ENCODE data around the gene MALT1. TPM values are rescaled to one million over a fixed set of nuclear protein-coding genes. Genes with fewer than 3 reads are reported as not detected.

Gene MALT1
- total RNA-seq, 1 experiment from 2014 or later = 24.2 TPM

DNA sequence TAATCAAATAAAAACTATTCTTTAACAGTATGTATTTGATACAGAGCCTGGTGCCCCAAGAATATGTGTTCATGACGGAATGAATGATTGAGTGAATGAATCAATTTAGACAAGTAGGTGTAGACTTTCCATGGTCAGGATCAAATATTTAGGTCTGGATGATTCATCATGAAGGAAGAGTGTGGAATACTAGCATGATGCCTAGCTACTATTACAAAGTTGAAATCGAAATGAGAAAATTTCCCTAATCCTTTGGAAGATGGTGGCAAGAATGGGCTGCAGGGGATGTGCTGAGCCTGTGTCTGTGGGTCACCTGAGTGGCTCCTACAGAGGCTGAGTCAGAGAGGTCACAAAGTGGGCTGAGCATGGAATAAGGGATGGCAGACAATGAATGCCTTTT, 3.1 kb upstream of the MALT1 start:
- no TSS peak for BruUV-seq (replicated peaks)

DNA sequence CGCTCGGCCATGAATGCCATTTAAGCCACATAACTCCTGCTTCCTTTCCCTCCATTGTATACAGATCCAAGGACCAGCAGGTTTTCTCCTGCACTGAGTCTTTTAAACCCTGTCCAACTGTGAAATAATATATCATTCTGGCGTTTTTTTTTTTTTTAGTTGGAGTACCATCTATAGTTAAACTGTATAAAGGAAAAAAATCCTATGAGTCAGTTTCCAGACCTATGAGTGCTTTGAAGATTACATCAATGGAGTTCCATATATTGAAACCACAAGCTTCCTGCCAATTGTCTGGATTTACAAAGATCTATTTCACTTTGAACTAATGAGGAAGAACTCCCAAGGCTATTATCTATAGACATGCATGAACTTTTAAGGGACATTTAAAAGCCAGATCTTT, 2.4 kb upstream of the MALT1 start:
- peak overlapping the region; percentile 83 for H3K4me3 ChIP-seq (ENCODE audit: low read length)
- no peaks in the 10 kb centered on the region for H3K9me2 ChIP-seq (replicated peaks; ENCODE audit: low read length)
- TF ChIP-seq EZH2phosphoT487 (IDR thresholded peaks at IDR 0.05; ENCODE audit: borderline replicate concordance, low read length) (no peak), EZH2 (IDR thresholded peaks at IDR 0.05; ENCODE audit: low read length, unreplicated experiment) (no peak)
- TF ChIP-seq, protein P1, sequence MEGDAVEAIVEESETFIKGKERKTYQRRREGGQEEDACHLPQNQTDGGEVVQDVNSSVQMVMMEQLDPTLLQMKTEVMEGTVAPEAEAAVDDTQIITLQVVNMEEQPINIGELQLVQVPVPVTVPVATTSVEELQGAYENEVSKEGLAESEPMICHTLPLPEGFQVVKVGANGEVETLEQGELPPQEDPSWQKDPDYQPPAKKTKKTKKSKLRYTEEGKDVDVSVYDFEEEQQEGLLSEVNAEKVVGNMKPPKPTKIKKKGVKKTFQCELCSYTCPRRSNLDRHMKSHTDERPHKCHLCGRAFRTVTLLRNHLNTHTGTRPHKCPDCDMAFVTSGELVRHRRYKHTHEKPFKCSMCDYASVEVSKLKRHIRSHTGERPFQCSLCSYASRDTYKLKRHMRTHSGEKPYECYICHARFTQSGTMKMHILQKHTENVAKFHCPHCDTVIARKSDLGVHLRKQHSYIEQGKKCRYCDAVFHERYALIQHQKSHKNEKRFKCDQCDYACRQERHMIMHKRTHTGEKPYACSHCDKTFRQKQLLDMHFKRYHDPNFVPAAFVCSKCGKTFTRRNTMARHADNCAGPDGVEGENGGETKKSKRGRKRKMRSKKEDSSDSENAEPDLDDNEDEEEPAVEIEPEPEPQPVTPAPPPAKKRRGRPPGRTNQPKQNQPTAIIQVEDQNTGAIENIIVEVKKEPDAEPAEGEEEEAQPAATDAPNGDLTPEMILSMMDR (conservative IDR thresholded peaks at IDR 0.05; ENCODE audit: low read depth, low read length) = no peak
- H3K4me2 ChIP-seq (ENCODE audit: low read length) = peak overlapping the region; percentile 92
- H4K20me1 ChIP-seq (ENCODE audit: low read length) = no peaks in the 10 kb centered on the region
- no peaks in the 10 kb centered on the region for H3K36me3 ChIP-seq (ENCODE audit: low read depth, low read length)
- POLR2A ChIA-PET (ENCODE audit: unreplicated experiment) = interaction anchor here (0.8 kb wide), 1 partner anchor 101 kb away, joined by 3 read pairs; no protein-coding TSS in a partner anchor
- H3K9me3 ChIP-seq (ENCODE audit: low read length) = no peaks in the 10 kb centered on the region
- peaks cover 21% of the 10 kb centered on the region for H3K79me2 ChIP-seq (ENCODE audit: low read length)
- H3K4me1 ChIP-seq (ENCODE audit: insufficient read depth, low read length) = peaks cover 56% of the 10 kb centered on the region
- peak overlapping the region; percentile 87 for H3K27ac ChIP-seq (ENCODE audit: low read length)
- no TSS peak for BruUV-seq (replicated peaks)
- intact Hi-C loops (cut with micrococcal nuclease) = loop anchor here (2.0 kb wide), 1 partner anchor 128 kb away; no protein-coding TSS in a partner anchor
- H2AFZ ChIP-seq (ENCODE audit: low read length) = no peak overlapping the region
- H3K9ac ChIP-seq (ENCODE audit: low read length) = peak overlapping the region; percentile 61
- H3K27me3 ChIP-seq (ENCODE audit: low read length) = no peaks in the 10 kb centered on the region
- CTCF ChIA-PET = interaction anchor here (2.3 kb wide), 1 partner anchor 95 kb away, joined by 7 read pairs; no protein-coding TSS in a partner anchor
- DNase-seq = peak; percentile 90
- H3F3A ChIP-seq (ENCODE audit: low read length, unreplicated experiment) = peaks cover 9% of the 10 kb centered on the region
- ATAC-seq = peak; percentile 5

More for the DNA sequence above, 3.1 kb upstream of the MALT1 start:
- POLR2A ChIA-PET (ENCODE audit: unreplicated experiment) = interaction anchor here (0.6 kb wide), 1 partner anchor 922 kb away, joined by 17 read pairs; no protein-coding TSS in a partner anchor
- no peaks in the 10 kb centered on the region for H3K27me3 ChIP-seq (ENCODE audit: low read length)
- H3K4me1 ChIP-seq (ENCODE audit: insufficient read depth, low read length) = peaks cover 55% of the 10 kb centered on the region
- ATAC-seq = no peak
- CTCF ChIA-PET = no interaction called here
- no peaks in the 10 kb centered on the region for H3K36me3 ChIP-seq (ENCODE audit: low read depth, low read length)
- no peaks in the 10 kb centered on the region for H3K9me3 ChIP-seq (ENCODE audit: low read length)
- H3K27ac ChIP-seq (ENCODE audit: low read length) = peak overlapping the region; percentile 87
- DNase-seq = peak; percentile 75
- no peak overlapping the region; the same call in 1 of the 2 replicates for H3K4me3 ChIP-seq (ENCODE audit: low read length)
- peak overlapping the region; percentile 61 for H3K9ac ChIP-seq (ENCODE audit: low read length)
- H2AFZ ChIP-seq (ENCODE audit: low read length) = no peak overlapping the region
- peak overlapping the region; percentile 92 for H3K4me2 ChIP-seq (ENCODE audit: low read length)
- no peaks in the 10 kb centered on the region for H4K20me1 ChIP-seq (ENCODE audit: low read length)
- intact Hi-C loops (cut with micrococcal nuclease) = loop anchor here (2.0 kb wide), 1 partner anchor 127 kb away; no protein-coding TSS in a partner anchor
- TF ChIP-seq EZH2 (IDR thresholded peaks at IDR 0.05; ENCODE audit: low read length, unreplicated experiment) (no peak), EZH2phosphoT487 (IDR thresholded peaks at IDR 0.05; ENCODE audit: borderline replicate concordance, low read length) (no peak)
- TF ChIP-seq, protein P1 (conservative IDR thresholded peaks at IDR 0.05; ENCODE audit: low read depth, low read length) = no peak
- peaks cover 15% of the 10 kb centered on the region for H3K79me2 ChIP-seq (ENCODE audit: low read length)
- no peaks in the 10 kb centered on the region for H3K9me2 ChIP-seq (replicated peaks; ENCODE audit: low read length)
- H3F3A ChIP-seq (ENCODE audit: low read length, unreplicated experiment) = peaks cover 9% of the 10 kb centered on the region

Measured in PC-3 (cell line).